Posterior cingulate gyrus (tissue), 11 donors: Measurements from ENCODE around the gene SGSM2.
A peak's percentile ranks its signal among the peaks of the same experiment; 100 is the strongest.

Source experiments
- DNase-seq, 10 donors: peaks; one replicate each; pipeline versions ENCODE4 v3.0.0 to v3.0.0-alpha.2; 2020 to 2021; ENCODE audit warnings: mixed read lengths in 3 of 10
- intact Hi-C: fragments of 100-400 bp; cut with DNase I; formaldehyde crosslinking; loops from one replicate; pipeline ENCODE4 v1.15.1; 2023

Gene SGSM2

GRCh38 chr17:2366747-2367494 is 29.6 kb downstream of the SGSM2 start:
- DNase-seq = peak in 5 of 10 donors; percentile 35 to 93 (median 61)
- intact Hi-C loops = no loop called here

- intact Hi-C loops = no loop called here
- no peak for DNase-seq
Measured at GRCh38 chr17:2368359-2368758, 31.1 kb downstream of the SGSM2 start.

- intact Hi-C loops = no loop called here
- no peak for DNase-seq
Measured at GRCh38 chr17:2369039-2369438, 31.7 kb downstream of the SGSM2 start.

- DNase-seq = no peak
- intact Hi-C loops = no loop called here
Measured at GRCh38 chr17:2369551-2370210, 32.4 kb downstream of the SGSM2 start.

GRCh38 chr17:2370211-2370589 is 32.9 kb downstream of the SGSM2 start:
- no peak for DNase-seq
- intact Hi-C loops = no loop called here

DNA sequence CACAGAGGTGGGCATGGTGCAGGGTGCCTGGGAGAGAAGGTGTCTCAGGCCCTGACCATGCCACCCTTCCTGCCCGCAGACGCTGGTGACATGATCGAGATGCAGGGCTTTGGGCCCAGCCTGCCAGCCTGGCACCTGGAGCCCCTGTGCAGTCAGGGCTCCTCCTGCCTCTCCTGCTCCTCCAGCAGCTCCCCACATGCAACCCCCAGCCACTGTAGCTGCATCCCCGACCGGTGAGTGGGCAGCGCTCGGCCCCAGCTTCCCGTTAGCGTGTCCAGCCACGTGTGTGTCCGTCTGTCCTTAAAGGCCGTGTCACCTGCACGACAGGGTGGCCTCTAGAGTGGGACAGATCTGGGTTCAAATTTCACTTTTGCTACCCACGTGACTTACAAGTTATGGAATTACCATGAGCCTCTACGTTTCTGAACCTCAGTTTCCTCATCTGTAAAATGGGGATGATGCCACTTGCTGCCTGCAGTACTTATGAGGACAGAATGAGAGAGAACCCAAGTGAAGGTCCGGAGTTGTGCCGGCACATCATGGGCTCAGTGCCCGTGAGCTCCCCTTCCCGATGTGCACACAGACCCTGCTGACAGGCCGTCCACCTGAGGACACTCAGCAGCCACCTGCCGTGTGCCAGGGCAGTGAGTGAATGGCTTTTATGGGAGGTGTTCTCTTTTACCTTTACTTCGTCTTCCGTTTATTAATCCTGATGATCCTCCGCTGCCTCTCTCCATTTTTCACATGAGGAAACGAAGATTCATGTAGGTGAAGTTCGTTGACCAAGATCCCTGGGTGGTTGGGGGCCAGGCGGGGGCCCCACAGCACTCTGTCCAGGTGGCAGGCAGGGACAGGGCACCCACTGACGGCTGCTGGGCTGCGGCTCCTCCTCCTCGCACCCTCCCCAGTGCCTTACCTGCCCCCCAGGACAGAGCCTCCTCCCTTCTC is 34.2 kb downstream of the SGSM2 start:
- DNase-seq = no peak
- intact Hi-C loops = no loop called here

- DNase-seq = no peak
- intact Hi-C loops = no loop called here
Measured at GRCh38 chr17:2372180-2372579, 34.9 kb downstream of the SGSM2 start.

DNA sequence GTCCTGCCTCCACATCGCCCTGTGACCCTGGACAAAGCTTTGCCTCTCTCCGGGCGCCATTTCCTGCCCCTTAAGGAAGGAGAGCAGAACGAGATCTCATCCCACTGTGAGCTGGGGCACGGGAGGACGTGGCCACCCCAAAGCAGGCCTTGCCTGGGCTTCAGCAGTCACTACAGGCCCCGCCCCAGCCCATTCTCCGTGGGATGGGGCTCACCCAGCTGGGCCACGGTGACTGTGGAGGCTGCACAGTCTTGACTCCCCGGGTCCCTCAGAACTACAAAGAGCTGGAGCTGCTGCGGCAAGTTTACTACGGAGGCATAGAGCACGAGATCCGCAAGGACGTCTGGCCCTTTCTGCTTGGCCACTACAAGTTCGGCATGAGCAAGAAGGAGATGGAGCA is 35.4 kb downstream of the SGSM2 start:
- DNase-seq = peak in 1 of 10 donors; percentile 67
- intact Hi-C loops = no loop called here

DNA sequence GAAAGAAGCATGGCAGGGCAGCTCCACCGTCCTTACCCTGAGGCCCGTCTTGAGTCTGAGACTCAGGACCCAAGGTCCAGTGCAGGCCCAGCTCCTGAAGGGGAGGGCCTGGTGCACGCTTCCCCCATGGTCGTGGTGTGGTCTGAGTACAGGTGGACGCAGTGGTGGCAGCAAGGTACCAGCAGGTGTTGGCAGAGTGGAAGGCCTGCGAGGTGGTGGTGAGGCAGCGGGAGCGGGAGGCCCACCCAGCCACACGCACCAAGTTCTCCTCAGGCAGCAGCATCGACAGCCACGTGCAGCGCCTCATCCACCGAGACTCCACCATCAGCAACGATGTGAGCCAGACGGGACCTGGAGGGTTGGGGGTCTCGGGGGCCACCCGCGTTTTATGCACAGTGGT is 35.9 kb downstream of the SGSM2 start:
- intact Hi-C loops = no loop called here
- DNase-seq = peak in 1 of 10 donors; percentile 81

DNA sequence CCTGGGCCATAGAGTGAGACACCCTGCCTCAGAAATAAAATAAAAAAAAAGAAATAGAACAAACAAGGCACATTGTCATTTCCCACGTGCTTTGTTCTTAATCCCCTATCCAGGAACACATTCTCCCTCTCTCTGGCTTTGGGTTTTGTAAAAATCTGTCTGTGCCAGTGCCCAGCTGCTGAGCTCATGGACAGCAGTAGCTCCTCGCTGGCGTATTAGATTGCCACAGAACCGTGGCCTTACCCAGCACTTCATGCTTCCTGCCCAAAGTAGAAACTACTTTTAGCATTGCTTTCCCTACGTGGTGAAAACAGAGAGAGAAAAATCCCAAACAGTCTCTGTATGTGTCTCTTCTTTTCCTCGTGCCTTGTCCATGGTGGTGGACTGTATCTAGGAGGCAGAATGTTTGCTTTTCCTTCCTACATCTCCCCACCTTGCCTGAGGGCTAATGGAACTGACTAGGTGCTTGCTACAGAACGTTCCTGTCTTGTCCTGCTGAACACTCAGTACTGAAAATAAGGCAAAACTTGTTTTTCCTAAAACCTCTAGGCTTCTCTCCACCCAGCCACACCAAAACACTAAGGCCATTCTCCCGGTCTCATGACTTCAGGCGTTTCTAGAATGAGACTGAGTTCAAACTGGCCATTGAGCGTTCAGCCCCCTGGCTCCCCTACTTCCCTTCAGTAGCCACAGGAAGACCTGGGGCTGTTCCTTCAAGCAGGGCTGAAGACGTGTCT is 37.4 kb downstream of the SGSM2 start:
- no peak for DNase-seq
- intact Hi-C loops = no loop called here

DNA sequence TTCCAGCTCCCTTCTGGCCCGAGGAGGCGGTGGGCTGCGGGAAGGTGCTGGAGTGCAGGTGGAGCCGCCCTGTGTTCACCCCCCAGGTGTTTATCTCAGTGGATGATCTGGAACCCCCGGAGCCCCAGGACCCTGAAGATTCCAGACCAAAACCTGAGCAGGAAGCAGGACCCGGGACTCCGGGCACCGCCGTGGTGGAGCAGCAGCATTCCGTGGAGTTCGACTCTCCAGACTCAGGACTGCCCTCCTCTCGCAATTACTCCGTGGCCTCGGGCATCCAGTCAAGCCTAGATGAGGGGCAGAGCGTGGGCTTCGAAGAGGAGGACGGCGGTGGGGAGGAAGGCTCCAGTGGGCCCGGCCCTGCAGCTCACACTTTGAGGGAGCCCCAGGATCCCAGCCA is 38.1 kb downstream of the SGSM2 start:
- intact Hi-C loops = no loop called here

DNA sequence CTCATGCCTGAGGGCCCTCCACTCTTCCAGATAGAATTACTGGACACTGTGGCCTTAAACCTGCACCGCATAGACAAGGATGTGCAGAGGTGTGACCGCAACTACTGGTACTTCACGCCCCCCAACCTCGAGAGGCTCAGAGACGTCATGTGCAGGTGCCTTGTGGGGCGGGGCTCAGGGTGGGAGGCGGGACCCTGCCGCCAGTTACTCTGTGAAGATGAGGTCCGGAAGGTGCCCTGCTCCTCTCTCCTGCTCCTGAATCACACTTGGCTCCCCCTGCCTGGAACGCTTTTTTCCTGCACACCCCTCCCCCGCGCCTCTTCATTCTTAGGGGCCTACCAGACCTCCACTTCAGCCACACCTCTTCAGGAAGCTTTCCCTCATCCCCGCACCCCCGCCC is 38.8 kb downstream of the SGSM2 start:
- intact Hi-C loops = no loop called here
- no peak for DNase-seq

More for the DNA sequence above, 38.1 kb downstream of the SGSM2 start:
- DNase-seq = no peak

- intact Hi-C loops = no loop called here
- DNase-seq = peak in 1 of 10 donors; percentile 80
Measured at GRCh38 chr17:2377659-2378058, 40.4 kb downstream of the SGSM2 start.

- intact Hi-C loops = no loop called here
- peak in 1 of 10 donors; percentile 76 for DNase-seq
Measured at GRCh38 chr17:2378905-2379304, 41.6 kb downstream of the SGSM2 start.

DNA sequence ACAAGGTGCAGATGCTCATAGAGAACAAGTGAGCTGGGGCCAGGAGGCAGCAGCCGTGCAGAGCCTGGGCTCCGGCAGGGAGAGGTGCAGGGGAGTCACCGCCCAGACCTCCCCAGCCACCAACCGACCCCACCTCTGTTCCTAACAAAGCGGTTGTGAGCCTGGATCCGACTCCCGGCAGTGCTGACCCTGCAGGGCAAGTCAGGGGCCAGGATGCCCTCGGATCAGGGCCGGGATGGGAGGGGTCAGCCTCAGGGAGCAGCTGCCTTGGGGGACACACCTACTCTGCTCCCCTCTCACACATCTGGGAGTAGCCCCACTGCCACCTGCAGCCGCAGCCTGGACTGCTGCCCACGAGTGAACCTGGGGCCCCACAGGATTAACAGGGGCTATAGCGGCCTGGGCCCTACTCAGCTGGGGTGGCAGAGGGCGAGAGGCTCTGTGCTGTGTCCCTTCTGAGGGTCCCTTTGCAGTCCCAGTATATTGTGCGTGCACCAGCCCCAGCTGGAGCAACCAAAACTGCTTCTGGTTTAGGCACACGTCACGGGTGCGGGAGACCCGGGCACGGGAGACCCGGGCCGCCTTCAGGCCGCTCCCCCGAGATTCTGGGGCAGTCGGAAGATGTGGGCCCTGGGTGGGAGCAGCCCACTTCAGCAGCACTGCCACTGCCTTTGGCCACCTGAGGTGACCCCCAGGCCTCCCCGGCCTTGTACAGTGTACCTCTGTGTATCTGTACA is 42.4 kb downstream of the SGSM2 start:
- DNase-seq = no peak
- intact Hi-C loops = no loop called here

- no peak for DNase-seq
- intact Hi-C loops = no loop called here
Measured at GRCh38 chr17:2380226-2380922, 43.1 kb downstream of the SGSM2 start.

- DNase-seq = no peak
- intact Hi-C loops = no loop called here
Measured at GRCh38 chr17:2380950-2381649, 43.8 kb downstream of the SGSM2 start.

GRCh38 chr17:2383628-2384167 is 46.4 kb downstream of the SGSM2 start:
- intact Hi-C loops = no loop called here

More at GRCh38 chr17:2383628-2384167, 46.4 kb downstream of the SGSM2 start:
- no peak for DNase-seq
